ENCODE measurements around the gene GCK. TPM values are rescaled to one million over a fixed set of nuclear protein-coding genes. Genes with fewer than 3 reads are reported as not detected.

Gene GCK
- total and polyA plus RNA-seq, 2 donors (not counting 1 experiment from before 2014, with no cell fraction given): 0.22 to 0.24 TPM

DNA sequence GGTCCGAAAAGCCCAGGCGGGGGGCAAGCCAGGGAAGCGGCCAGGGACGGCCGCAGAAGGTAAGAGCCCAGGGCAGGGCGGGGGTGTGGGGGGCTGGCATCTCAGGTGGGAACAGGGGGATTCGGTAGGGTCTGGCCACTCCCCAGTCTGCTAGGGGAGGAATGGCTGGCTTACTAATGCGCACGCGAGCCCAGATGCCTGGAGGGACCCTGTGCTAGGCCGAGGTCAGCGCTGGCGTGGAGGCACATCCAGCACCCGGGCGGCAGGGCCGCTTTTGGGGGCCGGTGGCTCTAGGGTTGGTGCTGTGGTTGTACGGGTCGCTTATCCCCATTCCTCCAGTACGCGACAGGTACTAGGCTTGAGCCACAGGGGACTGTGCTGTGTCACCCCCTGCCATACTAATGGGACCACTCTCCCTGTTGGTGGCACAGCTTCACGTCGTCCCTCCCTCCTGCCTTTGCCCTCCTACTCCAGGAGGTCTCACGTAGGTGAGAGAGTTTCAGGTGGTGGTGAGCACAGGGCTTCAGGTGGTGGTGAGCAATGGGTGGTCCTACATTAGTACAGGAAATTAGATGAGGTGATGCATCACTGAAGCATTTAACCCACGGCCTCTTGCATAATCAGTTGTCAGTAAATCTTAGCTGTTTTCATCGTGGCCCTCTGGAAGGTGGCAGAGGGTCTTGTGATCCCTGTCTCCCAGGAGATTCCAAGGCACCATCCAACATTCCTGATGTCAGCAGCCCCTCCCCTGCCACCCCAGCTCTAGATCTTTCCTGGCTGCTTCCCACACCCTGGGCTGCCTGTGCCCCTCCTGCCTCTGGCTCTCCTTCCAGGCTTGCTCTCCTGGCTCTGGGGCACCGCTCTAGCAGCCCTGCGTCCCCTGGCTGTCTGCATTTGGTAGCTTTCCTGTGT is 84.1 kb downstream of the GCK start:
- DNase-seq (peak; percentile 57), ATAC-seq (ENCODE audit: low read depth) (peak; percentile 32)
- H3K36me3 ChIP-seq (replicated peaks in 1 of 2; ENCODE audit: control extremely low read depth in 1 of 2, control insufficient read depth in 1 of 2, extremely low read depth in 1 of 2, insufficient read depth in 2 of 2, low read length in 1 of 2): peaks cover 0 to 6% of the 10 kb centered on the region in 2 experiments
- peaks cover 9% of the 10 kb centered on the region for H3K79me2 ChIP-seq (ENCODE audit: control insufficient read depth, insufficient read depth, low read length)
- Mint-ChIP-seq H3K9me3 (ENCODE audit: insufficient read depth) (no peaks in the 10 kb centered on the region), H3K27ac (peak overlapping the region; percentile 76), H3K4me3 (peak overlapping the region; percentile 90), H3K27me3 (no peaks in the 10 kb centered on the region), H3K4me1 (peaks cover 51% of the 10 kb centered on the region)
- H3K9me3 ChIP-seq (ENCODE audit: control extremely low read depth in 1 of 3, control insufficient read depth in 2 of 3, insufficient read depth in 1 of 3, low read length in 2 of 3): peaks cover 0 to 3% (median 0%) of the 10 kb centered on the region in 3 donors
- peaks cover 37 to 56% of the 10 kb centered on the region in 2 donors for H3K4me1 ChIP-seq (ENCODE audit: control insufficient read depth in 2 of 2, insufficient read depth in 2 of 2, low read length in 2 of 2)
- intact Hi-C loops (cut with micrococcal nuclease): loop anchor here (1.0 kb wide), 1 partner anchor 18 kb away; the partner anchor contains the start of gene POLD2
- CTCF ChIA-PET: interaction anchor here (0.6 to 1.4 kb wide), 4 partner anchors 18 to 85 kb away, joined by 3 to 6 read pairs (median 4); partner anchors contain the start of gene POLD2
- H3K9ac ChIP-seq (ENCODE audit: low read length): peak overlapping the region; percentile 71
- peak overlapping the region; percentile 44 to 60 (median 55) for H3K4me3 ChIP-seq (ENCODE audit: control extremely low read depth in 1 of 5, extremely low read depth in 1 of 5, insufficient read depth in 1 of 5, low read depth in 2 of 5, low read length in 4 of 5)
- POLR2A ChIA-PET: interaction anchor here (0.7 to 1.6 kb wide), 3 partner anchors 18 to 96 kb away, joined by 3 to 7 read pairs (median 5); partner anchors contain the start of gene POLD2
- H3K4me2 ChIP-seq (replicated peaks; ENCODE audit: low read depth, low read length, poor library complexity, severe bottlenecking): peak overlapping the region; percentile 99
- H2AFZ ChIP-seq (ENCODE audit: insufficient read depth, low read depth, low read length, poor library complexity, severe bottlenecking): peak overlapping the region; percentile 87
- peak overlapping the region in 1 of 2 donors; percentile 64 for H3K27ac ChIP-seq (ENCODE audit: low read length in 2 of 2)
- TF ChIP-seq EZH2 (IDR thresholded peaks at IDR 0.05; ENCODE audit: borderline replicate concordance, insufficient read depth, low read depth, low read length, poor library complexity, severe bottlenecking): no peak
- TF ChIP-seq, protein P1, sequence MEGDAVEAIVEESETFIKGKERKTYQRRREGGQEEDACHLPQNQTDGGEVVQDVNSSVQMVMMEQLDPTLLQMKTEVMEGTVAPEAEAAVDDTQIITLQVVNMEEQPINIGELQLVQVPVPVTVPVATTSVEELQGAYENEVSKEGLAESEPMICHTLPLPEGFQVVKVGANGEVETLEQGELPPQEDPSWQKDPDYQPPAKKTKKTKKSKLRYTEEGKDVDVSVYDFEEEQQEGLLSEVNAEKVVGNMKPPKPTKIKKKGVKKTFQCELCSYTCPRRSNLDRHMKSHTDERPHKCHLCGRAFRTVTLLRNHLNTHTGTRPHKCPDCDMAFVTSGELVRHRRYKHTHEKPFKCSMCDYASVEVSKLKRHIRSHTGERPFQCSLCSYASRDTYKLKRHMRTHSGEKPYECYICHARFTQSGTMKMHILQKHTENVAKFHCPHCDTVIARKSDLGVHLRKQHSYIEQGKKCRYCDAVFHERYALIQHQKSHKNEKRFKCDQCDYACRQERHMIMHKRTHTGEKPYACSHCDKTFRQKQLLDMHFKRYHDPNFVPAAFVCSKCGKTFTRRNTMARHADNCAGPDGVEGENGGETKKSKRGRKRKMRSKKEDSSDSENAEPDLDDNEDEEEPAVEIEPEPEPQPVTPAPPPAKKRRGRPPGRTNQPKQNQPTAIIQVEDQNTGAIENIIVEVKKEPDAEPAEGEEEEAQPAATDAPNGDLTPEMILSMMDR (IDR thresholded peaks at IDR 0.05): no peak
- no peaks in the 10 kb centered on the region for H4K20me1 ChIP-seq (ENCODE audit: control insufficient read depth, insufficient read depth, low read length, poor library complexity, severe bottlenecking)
- H3K27me3 ChIP-seq (replicated peaks in 1 of 4; ENCODE audit: control extremely low read depth in 1 of 4, control insufficient read depth in 3 of 4, insufficient read depth in 4 of 4, low read length in 3 of 4): peaks cover 0 to 11% (median 2%) of the 10 kb centered on the region in 4 experiments
- WGBS (ENCODE audit: insufficient coverage): 39% methylated on average over 15 of the region's 28 CpGs
